M059J (cell line): ENCODE data around the gene SLC39A11. TPM values are rescaled to one million over a fixed set of nuclear protein-coding genes. Genes with fewer than 3 reads are reported as not detected.

Experiments
- DNase-seq: peaks from one replicate; pipeline ENCODE4 v3.0.0-alpha.2; 2012; ENCODE audit warnings: low read depth
- total RNA-seq: library from RNA; depleted of rRNA; stranded (reverse); fragments of >200 nt; shearing (Covaris generic); gene quantifications from 2 replicates; pipeline ENCODE4 v1.2.3, GENCODE V29; 2014

Gene SLC39A11
- total RNA-seq, 1 experiment from 2014 or later = 22.2 TPM

GRCh38 chr17:72691586-72691985, 400.9 kb downstream of the SLC39A11 start:
- DNase-seq = peak; percentile 55

- no peak for DNase-seq
These were observed 401.5 kb downstream of the SLC39A11 start for GRCh38 chr17:72691017-72691416.

GRCh38 chr17:72687886-72688285, 404.6 kb downstream of the SLC39A11 start:
- DNase-seq = no peak

GRCh38 chr17:72684405-72685020, 408.0 kb downstream of the SLC39A11 start:
- peak; percentile 34 for DNase-seq

GRCh38 chr17:72683506-72684404, 408.7 kb downstream of the SLC39A11 start:
- peak; percentile 99 for DNase-seq

- peak; percentile 80 for DNase-seq
These were observed 409.9 kb downstream of the SLC39A11 start for GRCh38 chr17:72682605-72683004.

GRCh38 chr17:72681844-72682243, 410.6 kb downstream of the SLC39A11 start:
- no peak for DNase-seq

- no peak for DNase-seq
These were observed 414.6 kb downstream of the SLC39A11 start for GRCh38 chr17:72677714-72678390.

GRCh38 chr17:72677108-72677507, 415.4 kb downstream of the SLC39A11 start:
- DNase-seq = no peak

- DNase-seq = no peak
These were observed 419.8 kb downstream of the SLC39A11 start for GRCh38 chr17:72672729-72673128.

GRCh38 chr17:72671016-72671415, 421.5 kb downstream of the SLC39A11 start:
- DNase-seq = no peak

GRCh38 chr17:72667096-72668063, 425.1 kb downstream of the SLC39A11 start:
- DNase-seq = no peak

GRCh38 chr17:72665852-72666851, 426.3 kb downstream of the SLC39A11 start:
- no peak for DNase-seq

GRCh38 chr17:72662827-72663190, 429.7 kb downstream of the SLC39A11 start:
- DNase-seq = no peak

- DNase-seq = no peak
These were observed 430.3 kb downstream of the SLC39A11 start for GRCh38 chr17:72661945-72662826.

GRCh38 chr17:72661116-72661944, 431.2 kb downstream of the SLC39A11 start:
- no peak for DNase-seq

GRCh38 chr17:72660274-72661115, 432.0 kb downstream of the SLC39A11 start:
- DNase-seq = no peak
